COLO668 (cell line): ENCODE results near the gene SLC2A13.
"Not testable (repeated sequence)": the region's sequence is repeated elsewhere in the genome, so short reads cannot be mapped to it uniquely, and the experiment has no call there.

ENCODE experiments used
- DNase-seq: peaks from one replicate; lab custom pipeline; 2025; ENCODE audit not compliant: unreplicated experiment; lab: John Stamatoyannopoulos, UW

SLC2A13 gene

DNA sequence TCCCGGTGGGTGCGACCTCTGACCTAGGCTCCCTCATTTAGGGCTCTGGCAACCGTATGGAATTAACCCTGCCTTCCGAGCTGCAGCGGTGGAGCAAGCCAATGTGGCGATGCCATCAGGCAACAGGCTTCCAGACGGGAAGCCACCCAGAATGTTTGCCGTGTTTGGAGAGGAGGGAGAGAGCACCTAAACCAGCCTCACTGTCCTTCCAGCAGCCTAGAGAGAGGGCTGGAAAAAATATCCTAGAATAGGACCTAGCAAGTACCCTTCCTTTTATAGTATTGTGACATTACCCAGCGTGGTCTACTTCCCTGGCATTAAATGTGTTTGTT, 287 bp upstream of the SLC2A13 start:
- DNase-seq, result no peak

DNA sequence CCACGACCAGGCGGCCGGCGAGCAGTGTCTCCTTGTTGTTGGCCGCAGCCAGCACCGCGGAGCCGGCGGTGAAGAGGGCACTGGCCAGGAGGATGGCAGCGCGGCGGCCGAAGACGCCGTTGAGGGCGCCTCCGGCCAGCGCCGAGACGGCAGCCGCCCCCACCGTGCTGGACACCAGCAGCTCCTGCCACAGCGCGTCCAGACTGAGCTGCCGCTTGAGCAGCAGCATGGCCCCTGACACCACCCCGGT, 691 bp downstream of the SLC2A13 start:
- DNase-seq, result peak; percentile 48

DNA sequence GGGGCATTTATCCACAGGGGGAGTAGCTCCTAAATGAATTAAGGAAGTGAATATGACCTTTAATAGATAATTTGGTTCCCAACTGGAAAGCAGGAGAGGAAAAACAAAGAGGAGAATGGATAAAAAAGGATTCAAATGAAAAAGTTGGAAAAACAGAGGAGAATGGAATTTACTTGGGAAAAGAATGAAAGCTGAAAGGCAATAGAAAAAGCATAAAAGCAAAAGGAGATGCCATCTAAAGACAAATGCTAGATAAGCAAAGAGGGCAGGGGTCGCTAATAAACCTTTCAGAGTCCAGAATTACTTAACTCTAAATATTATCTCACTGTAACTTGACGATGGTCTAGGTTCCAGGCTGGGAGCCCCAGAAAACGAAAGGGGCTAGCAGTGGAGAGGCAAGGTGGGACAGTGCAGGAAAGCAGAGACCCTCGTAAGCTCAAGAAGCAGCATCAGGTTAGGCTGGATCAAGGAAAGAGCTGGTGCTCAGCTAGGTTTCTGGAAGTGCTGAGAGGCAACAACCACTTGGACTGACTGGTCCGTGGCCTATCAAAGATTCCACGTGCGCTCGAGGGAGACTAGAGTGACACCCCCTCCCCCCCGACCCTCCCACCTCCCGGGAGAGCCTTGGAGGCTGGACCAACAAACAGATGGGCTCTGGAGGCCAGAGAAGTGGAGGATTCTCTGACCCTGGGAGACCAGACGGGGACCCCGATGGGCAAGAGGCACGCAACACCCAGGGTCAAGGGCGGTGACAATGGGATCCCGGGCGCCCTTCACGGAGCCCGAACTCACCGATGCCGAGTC, 1.2 kb downstream of the SLC2A13 start:
- DNase-seq, result peak; percentile 25

DNA sequence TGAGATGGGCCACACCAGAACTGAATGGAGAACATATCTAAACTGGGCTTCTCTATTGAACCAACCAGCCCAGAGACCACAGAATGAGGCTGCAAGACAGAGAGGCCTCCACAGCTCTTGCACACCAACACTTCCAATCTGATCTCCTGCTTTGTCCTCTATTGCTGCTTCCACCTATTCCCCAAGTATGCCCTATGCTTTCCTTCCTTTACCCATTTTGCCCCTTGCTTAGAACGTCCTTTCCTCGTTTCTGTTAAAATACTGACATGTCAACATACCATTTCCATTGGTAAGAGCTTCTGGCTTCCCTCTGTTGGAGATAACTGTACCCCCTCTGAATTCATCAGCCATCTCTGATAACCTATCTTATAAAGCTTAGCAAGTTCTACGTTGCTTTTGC, 2.8 kb downstream of the SLC2A13 start:
- DNase-seq, result no peak

DNA sequence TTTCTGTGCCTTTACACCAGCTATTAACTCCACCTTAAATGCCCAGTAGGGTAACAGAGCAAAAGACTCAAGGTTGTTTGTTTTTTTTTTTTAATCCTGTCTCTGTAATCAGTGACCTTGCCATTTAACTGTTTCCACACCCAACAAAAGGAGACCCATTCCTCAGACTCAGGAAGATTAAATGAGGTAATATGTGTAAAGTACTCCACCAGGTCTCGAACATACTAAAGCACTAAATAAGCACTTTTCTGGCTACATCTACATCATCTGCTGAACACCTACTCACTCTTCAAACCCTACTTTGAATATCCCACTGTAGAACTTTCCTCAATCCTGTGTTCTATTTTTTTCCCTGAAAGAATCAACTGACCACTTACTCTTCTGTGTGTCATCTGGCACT, 4.1 kb downstream of the SLC2A13 start:
- DNase-seq, result no peak

DNA sequence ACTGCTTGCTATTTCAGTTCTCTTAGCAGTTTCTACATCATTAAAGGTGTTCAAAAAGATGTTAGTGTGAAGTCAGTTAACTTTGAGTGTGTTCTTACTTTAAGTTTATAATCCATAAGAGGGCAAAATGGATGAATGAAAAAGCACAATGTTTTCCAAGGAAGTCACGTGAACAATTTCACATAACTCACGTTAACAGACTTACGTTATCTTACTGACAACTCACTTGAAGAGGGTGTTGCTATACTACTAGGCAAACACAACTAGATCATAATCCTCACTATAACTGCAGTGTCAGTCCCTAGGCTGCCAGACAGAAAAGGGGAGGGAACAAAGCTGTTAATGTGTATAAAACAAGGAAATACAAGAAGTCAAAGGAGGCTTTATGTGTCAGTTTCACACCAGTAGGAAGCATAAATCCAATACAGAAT, 6.4 kb downstream of the SLC2A13 start:
- no peak for DNase-seq

DNA sequence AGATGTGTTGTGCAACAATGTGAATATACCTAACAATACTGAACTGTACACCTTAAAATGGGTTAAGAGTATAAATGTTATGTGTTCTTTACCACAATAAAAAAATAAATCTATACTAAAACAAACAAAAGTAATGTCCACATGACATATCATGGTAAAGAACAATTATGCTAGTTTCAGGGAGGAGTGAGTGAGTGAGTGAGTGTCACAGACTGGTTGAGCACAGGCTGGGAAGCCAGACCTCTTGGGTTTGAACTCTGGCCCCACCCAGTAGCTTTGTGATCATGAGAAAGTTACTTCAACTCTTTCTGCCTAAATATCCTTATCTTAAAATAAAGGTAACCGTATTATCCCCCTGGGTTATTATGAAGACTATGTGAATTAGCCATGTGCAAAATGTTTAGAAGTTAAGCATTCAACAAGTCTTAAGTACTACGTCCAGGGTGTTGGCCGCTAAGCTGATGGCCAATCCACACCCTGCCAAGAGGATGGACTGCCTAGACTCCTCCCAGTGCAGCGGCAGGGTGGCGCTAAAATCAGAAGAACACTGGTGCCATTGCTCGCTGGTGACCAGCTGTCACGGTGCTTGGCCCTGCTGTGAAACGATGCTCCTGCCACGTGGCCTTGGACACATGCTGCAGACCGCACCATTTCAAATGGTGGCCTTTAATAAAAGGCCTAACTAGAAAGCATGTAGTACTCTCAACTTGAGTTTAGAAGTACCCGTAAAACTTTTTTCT, 7.3 kb downstream of the SLC2A13 start:
- DNase-seq, result no peak

DNA sequence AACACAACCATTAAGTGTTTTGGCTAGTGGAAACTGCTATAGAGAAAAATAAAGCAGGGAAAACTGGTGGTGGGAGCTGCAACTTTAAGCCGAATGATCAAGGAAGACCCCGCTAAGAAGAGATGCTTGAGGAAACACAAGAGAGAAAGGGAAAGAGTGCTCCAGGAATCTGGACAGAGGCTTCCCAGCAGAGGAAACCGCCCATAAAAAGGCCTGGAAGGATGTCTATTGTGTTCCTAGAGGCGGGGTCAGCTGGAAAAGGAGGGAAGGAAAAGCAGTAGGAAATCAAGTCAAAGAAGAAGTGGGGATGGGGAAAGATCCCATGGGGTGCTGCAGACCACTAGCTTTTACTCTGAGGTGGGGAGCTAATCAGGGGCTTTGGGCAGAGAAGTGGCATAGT, 12.4 kb downstream of the SLC2A13 start:
- no peak for DNase-seq

DNA sequence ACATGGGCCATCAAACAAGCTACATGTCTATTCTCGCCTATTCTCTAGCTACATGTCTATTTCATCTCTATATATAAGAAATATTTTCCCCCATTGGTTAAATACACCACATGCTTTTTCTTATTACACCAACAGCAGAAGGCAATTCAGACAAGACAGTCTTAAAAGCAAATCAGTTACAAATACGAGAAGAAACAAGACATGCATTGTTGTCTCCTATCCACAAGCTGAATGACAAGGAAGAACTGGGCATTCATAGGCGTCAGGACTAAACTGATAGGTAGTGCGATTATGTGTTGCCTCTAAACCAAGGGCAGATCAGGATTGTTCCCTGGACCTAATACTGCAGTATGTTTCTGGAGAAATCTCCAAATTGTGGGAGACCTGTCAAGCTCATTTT, 19.4 kb downstream of the SLC2A13 start:
- no peak for DNase-seq

DNA sequence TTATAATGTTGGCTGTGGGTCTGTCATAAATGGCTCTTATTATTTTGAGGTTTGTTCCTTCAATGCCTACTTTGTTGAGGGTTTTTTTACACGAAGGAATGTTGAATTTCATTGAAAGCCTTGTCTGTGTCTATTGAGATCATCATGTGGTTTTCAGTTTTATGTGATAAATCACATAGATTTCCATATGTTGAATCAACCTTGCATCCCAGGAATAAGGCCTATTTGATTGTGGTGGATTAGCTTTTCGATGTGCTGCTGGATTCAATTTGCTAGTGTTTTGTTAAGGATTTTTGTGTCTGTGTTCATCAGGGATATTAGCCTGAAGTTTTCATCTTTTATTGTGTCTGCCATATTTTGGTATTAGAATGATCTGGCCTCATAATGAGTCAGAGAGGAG, 27.6 kb downstream of the SLC2A13 start:
- DNase-seq, result no peak

DNA sequence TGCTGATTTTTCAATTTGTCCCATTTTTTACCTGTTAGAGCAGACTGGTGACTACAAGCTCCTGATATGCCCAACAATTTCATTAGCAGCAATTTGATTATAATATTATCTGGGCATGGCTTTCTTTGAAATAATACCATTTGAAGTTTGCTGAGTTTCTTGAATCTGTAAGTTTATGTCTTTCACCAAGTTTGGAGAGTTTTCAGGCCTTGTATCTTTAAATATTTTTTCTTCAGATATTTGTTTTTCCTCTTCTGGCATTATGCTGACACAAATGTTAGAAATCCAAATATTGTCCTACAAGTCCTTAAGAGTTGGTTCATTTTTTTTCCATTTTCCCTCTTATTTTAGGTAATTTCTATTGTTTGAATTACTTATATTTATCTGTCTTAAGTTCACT, 30.4 kb downstream of the SLC2A13 start:
- DNase-seq, result no peak

DNA sequence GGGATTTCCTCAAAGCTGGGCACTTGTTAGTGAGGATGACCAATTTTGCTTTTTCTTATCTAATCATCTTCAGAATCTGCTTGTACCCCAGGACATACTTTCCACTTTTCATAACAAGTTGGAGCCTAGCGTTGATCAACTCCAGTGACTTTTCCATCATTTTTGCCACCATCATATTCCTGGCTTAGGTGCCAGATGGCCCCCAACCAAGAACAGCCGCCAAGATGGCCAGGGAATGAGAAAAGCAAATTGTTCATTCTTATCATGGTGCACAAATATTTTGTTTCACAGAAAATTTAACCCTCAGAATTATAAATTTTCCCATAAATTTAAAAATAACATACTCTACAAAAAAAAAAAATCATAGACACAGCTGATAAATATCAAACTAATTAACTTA, 37.5 kb downstream of the SLC2A13 start:
- DNase-seq, result no peak

DNA sequence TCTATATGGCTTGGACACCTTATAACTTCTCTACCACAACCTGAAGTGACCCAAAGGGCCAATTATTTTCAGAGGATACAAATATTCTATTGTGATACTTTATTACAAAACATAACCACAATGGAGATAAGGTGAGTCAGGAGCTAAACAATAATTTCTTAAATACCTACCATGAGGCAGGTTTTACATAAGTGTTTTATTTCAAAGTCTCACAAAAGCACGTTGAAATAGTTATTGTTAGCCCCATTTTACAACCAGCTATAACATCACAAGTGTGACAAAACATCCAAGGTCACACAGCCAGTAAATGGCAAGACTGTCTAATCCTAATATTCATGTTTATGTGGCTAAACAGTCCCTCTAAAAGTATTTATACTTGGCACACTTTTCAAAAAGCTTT, 40.2 kb downstream of the SLC2A13 start:
- no peak for DNase-seq

DNA sequence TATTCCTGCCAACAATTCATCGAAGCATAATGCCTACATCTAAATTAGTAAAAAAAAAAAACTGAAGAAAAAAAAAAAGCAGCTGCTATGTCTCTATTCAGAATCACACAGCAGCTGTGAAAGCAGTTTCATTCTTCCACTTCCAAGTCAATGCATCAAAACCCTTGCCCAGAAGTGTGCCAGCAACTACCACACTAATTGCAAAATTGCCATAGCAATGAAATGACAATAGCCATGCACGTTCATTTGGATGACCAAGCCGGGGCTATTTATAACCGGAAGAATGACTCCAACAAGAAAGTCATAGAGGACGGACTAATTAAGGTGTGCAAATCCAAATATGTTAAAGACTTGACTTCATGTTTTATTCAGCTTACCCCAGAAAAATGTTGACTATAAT, 42.5 kb downstream of the SLC2A13 start:
- no peak for DNase-seq

DNA sequence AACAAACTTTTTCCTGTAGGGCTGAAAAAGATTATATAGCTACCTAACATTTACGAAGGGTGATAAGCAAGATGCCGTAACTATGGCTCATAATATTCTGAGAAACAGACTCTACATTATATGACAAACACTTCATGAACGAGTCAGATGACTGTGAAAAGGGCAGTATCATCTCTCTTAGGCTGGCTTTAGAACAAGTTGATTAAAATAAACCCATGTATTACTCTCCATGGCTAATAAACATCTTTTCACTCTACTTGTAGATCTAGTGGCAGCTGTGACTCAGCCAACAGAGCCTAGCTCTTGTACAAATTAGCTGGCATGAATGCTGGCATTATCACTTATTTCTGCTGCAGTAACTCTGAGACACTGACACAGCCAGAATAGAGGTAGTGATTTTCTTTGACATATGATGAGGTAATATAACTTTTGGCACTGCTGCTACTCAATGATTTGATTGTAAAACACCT, 47.1 kb downstream of the SLC2A13 start:
- DNase-seq, result no peak

DNA sequence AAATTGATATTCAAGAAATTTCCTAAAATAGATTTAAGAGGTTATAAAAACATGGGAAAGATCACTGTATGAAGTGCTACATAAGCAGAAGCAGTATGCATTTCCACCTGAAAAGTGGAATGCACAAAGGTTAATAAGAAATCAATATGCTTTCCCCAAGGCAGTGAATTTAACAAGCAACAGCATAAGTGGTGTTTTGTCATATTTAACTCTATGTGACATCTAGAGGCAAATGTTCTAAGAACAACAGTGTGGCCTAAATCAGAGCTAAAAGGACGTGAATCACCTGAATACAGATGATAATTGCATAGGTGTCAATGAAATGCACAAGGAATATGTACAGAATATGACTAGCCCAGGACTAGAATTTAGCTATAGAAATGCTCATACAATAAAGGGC, 49.5 kb downstream of the SLC2A13 start:
- no peak for DNase-seq

DNA sequence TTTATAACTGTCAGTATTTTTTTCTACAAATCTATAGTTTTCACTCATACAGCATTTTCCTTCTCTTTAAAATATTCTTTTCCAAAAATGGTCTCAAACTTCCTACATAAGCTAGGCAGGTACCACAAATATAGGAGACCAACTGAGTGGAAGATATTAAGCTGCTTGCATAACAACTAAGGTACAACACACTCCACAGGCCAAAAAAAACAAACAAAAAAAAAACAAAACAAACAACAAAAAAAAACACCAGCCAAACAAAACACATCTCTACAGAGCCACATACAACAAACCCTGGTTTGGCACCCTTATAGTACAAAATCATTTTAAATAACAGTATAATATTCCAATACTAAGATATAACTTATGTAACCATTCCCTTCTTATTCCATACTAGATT, 50.1 kb downstream of the SLC2A13 start:
- DNase-seq, result no peak

DNA sequence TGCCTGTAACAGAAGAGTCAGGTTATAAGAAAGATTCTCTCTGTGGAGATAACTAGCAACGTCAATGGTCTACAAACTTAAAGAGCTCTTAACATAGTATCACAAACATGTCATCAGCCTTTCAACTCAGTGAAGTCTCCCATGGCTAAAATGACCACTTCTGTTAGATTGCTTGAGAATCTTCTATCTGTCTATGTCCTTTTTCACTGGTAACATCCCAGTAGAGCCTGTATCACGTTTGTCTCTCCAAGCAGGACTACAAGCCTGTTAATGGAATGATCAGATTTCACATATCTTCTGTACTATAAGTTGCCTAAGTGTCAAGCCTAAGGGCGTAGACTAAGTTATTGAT, 50.7 kb downstream of the SLC2A13 start:
- DNase-seq, result no peak

DNA sequence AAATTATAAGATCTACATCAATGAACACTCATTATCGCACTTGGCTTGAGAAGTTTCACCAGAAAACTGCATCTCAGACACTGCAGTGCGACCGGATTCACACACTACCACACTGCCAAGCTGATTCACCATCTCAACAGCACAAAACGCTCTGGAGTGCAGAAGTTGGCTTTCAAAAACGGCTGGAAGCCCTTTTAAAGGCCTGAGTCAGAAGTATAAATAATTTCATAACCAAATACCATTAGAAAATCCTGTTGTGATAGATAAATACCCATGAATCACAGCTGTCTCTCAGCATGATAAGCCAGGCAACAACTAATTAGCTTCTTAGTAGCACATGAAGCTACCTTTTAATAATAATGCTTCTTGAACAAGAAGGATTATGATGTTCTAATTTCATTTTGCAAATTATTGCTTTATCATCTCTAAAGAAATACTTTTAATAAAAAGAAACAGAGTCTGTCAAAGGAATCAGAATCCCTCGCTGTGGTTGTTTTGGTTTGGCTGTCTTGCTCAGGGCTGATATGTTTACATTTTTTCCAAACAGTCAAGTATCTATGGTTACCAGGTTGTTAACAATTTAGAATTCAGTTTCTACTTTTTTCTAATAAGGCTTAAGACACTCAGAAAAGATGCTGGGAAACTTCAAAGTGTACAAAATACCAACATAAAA, 51.2 kb downstream of the SLC2A13 start:
- no peak for DNase-seq

DNA sequence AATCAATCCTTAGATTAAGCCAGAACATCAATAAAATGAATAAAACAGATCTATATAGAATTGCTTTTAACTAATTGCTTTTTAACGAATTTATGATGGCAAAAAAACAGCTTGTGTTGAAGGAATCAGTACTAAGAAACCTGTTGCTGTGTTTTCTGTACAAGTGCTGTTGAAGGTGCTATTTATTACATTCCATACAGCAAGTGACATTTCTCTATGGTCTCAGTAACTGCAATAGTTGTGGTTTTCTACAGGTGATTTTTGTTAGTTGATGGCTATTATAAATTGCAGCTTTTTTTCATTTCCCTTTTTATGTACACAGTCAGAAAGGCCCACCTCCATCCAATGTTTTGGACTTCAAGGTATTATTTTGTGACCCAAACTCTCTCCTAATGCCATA, 56.6 kb downstream of the SLC2A13 start:
- no peak for DNase-seq

DNA sequence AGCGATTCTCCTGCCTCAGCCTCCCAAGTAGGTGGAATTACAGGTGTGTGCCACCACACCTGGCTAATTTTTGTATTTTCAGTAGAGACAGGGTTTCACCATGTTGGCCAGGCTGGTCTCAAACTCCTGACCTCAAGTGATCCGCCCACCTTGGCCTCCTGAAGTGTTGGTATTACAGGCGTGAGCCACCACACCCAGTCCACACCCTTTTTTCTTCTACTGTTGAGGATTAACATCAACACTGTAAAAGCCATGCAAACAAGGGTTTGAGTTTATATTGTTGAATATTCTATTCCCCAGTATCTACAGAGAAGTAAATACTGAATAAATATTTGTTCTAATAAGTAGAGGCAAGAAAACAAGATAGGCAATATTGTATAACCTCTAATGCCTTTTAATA, 58.9 kb downstream of the SLC2A13 start:
- DNase-seq, result not testable (repeated sequence)

DNA sequence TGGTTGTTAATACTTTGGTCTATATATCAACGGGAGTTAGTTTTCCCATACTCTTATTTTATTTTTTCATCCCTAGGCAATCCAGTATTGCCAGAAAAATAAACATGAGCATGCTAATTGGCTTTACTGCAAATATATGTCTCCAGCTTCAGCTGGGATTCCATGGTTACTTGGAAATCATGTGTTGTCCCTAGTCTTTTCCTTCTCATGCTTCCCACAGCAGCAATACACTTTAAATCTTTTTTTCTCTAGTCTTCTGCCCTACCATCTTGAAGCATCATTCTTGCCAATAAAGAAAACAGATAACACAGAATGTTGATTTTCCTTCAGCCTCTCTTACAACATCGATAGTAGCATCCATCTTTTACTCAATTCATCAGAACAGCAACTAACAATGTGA, 60.2 kb downstream of the SLC2A13 start:
- DNase-seq, result no peak

DNA sequence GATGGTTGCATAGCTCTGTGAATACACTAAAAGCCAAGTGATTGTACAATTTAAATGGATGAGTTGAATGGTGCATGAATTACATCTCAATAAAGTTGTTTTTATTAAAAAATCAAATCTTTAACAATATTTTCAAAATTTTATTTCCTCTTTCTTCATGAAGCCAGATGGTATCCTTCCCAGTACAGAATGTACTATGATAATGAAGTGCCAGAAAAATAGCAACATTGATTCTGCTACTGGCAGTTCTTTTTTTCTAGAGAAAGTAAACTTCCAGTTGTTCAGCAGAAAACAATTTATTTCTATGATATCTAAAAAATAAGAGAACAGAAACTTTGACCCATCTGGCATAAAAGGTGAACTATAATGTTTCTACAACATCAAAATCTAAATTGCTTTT, 61.5 kb downstream of the SLC2A13 start:
- no peak for DNase-seq
